ENCODE results near the gene INPP4A.
A peak's percentile ranks its signal among the peaks of the same experiment; 100 is the strongest.

Gene INPP4A

GRCh38 chr2:98461498-98462049 lies 16.9 kb downstream of the INPP4A start:
- DNase-seq, result no peak

GRCh38 chr2:98463081-98463481 lies 18.4 kb downstream of the INPP4A start:
- DNase-seq, result no peak

DNA sequence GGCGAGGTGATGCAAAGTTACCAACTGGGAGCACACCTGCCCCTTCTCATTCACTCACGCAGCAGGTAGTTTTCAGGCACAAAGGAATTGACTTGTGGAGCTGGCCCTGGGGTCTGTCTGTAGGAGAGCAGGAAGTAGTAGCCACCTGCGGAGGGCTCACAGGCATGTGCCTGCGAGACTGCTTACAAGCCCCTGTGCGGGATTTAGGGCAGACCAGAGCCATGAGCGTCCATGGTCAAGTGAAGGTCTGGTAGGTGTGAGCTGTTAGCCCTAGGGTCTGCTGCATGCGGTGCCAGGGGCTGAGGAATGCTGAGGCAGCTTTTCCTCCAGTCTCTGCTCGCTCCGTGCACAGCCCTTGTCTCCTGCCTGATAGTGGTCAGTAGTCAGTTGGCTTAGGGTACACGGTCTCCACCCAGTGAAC lies 18.9 kb downstream of the INPP4A start:
- DNase-seq, result no peak

DNA sequence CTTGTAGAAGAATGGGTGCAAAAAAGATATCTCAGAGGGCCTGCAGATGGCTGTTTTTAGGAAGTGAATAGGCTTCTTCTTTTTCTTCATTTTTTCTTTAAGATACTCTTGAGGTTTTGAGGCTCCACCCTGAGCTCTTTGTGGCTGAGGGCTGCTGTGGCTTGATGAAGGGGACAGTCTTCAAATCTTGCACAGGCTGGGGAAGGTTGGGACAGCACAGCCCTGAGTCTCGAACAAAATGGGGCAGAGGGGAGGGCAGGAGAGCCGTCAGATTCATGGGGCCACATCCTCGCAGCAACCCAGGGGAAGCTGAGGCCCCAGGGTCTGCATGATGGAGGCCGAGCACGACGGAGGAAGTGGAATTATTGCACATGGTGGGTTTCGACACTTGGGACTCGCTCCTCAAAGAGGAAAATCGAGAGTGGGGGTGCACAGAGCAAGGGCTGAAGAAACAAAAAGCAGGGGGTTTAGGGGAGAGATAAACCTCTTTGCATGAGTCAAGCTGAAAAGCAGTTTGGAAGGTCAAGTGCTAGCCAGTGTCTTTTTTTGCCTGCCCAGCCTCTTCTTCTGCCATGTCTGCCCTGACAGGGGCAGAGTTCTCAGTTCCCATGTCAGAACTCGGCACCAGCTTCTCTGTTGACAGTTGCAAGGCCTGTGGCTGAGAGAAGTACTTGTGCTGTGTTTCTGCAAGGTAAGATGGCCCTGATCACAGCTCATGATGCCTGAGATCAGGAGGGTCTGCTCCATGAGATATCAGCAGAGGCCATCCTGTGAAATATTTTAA lies 19.5 kb downstream of the INPP4A start:
- no peak for DNase-seq

DNA sequence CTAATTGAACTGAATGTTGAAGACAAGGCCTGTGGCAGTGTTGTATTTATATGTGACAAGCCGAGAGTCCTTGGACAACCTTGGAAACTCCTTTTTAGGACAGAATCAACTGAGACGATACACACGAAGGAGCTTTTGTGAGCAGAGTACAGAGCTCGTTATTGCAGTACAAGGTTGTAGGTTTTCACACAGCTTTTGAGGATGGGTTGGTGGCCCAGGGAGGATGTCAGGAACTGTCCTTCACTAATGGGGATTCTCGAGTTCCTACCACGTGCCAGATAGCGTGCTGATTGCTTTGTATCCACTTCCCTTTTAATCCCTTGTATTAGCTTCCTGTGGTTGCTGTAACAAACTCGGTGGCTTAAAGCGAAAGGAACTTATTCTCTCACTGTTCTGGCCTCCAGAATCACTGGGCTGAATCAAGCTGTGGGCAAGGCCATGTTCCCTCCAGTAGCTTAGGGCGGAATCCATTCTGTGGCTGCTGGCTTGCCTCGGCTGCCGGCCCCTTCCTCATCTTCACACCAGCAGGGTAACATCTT lies 20.2 kb downstream of the INPP4A start:
- DNase-seq, result no peak

DNA sequence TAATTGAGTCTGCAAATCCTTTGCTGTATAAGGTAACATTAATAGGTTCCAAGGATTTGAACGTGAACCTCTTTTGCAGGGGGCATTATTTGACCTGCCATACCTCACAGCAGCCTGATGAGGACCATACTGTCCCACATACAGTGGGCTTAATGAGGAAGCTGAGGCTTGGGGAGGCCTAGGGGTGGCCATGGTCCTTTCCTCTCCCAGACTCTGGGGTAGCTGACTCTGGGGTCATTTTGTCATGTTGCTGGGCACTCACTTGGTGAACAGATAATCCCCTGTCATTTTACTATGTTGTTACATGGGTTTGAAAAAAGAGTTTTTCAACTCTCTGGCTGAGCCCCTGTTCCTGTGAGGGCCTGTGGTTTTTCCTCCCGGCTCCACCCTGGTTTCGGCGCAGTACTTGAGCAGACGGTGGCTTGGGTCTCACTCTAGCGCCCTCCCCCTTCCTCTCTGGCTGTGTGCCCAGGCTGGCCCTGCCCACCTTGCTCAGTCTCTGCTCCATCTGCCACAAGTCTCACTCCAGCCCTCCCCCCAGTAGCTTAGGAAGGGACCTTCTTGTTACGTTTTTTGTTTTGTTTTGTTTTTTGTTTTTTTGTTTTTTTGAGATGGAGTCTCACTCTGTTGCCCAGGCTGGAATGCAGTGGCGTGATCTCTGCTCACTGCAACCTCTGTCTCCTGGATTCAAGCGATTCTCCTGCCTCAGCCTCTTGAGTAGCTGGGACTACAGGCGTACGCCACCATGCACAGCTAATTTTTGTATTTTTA lies 21.0 kb downstream of the INPP4A start:
- peak; percentile 94 for DNase-seq

DNA sequence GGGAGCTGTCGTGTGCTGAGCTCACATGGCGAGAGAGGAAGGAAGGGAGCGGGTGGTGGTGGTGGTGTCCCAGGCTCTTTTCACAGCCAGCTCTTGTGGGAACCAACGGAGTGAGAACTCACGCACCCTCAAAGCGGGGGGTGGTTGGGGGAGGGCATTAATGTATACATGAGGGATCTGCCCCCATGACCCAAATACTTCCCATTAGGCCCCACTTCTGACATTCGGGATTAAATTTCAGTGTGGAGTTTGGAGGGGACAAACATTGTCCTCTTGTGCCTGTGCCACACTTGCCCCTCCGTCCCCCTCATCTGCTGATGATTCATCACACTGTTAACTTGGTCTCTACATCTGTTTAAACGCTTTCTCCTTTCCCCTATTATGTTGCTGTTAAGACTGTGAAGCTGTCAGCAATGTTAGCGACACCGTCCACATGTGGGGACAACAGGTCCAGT lies 22.5 kb downstream of the INPP4A start:
- DNase-seq, result no peak

DNA sequence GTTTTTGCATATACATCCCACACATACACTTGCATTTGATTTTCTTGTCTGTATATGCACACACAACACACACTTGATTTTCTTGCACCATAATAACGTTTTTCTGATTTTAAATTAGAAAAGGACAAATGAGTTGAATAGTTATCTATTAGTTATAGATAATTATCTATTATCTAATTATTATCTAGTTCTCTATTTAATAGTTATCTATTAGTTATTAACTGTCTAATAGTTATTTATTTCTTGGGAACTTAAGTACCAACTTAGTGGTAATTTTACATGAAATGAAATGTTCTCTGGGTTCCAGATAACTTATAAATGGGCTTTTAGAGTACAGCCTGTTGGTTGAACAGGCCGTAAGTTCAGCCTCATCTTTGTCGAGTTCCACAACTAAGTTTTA lies 23.0 kb downstream of the INPP4A start:
- no peak for DNase-seq

GRCh38 chr2:98468621-98469236 lies 24.1 kb downstream of the INPP4A start:
- no peak for DNase-seq

GRCh38 chr2:98469862-98470544 lies 25.3 kb downstream of the INPP4A start:
- no peak for DNase-seq

DNA sequence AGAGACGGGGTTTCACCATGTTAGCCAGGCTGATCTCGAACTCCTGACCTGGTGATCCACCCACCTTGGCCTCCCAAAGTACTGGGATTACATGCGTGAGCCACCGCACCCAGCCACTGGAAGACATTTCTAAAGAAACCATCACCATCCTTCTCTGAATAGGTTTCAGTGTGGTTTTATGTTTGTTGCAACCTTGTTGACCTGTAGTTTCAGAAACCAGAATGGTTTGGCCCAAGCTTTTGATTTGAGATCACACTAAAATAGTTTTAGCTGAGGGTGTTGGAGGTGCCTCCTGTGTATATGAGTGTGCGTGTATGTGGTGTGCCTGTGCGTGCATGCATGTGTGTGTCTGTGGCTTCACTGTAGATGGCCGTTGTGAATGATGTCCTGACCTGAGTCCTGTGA lies 26.2 kb downstream of the INPP4A start:
- DNase-seq, result no peak

DNA sequence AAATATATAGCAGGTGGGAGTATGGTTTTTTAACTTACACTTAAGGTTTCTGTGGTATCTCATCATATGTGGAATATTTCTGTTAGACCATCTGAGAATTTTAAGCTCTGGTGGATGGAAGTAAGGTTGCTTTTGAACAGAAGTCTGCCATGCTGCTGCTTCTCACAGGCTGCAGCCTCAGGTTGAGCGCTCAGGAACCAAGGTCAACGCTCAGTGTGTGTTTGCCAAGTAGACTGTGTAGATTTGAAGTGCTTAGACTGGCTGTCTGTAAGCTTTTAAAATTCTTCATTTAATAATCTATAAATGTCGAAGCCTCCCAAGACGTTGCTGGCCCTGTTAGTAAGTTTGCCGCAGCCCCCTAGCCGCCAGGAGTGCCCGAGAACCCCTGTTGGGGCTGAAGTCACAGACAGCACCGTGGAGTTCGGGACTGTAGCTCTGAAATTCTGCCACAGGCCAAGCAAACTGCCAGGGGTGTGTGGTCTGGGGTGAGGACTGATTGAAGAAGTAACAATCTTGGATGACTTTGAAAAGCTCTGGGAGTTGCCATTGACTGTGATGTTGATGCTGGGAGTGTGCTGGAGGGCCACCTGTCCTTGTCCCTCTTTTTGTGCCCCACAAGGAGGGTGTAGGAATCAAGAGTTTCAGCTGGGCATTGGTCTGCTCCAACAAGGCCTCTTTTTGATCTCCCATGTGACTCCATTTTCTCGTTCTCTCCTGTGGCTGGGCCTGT lies 26.9 kb downstream of the INPP4A start:
- peak; percentile 21 for DNase-seq

GRCh38 chr2:98472132-98472650 lies 27.5 kb downstream of the INPP4A start:
- DNase-seq, result no peak

DNA sequence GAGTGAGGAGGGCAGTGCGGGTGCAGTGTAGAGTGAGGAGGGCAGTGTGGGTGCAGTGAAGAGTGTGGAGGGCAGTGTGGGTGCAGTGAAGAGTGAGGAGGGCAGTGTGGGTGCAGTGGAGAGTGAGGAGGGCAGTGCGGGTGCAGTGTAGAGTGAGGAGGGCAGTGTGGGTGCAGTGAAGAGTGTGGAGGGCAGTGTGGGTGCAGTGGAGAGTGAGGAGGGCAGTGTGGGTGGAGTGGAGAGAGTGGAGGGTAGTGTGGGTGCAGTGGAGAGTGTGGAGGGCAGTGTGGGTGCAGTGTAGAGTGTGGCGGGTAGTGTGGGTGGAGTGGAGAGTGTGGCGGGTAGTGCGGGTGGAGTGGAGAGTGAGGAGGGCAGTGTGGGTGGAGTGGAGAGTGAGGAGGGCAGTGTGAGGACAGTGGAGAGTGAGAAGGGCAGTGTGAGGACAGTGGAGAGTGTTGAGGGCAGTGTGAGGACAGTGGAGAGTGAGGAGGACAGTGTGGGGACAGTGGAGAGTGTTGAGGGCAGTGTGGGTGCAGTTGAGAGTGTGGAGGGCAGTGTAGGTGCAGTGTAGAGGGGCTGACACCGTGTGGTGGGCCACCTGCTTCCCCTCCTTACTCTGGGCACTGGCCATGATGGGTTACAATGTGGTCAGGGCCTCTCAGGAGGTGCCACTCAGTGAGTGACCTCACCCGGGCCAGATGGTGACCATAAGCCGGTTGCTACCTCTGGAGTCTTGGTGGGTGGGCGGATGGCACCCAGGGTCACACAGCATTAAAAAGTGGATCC lies 28.5 kb downstream of the INPP4A start:
- DNase-seq, result no peak

GRCh38 chr2:98473995-98474780 lies 29.5 kb downstream of the INPP4A start:
- peak; percentile 37 for DNase-seq

DNA sequence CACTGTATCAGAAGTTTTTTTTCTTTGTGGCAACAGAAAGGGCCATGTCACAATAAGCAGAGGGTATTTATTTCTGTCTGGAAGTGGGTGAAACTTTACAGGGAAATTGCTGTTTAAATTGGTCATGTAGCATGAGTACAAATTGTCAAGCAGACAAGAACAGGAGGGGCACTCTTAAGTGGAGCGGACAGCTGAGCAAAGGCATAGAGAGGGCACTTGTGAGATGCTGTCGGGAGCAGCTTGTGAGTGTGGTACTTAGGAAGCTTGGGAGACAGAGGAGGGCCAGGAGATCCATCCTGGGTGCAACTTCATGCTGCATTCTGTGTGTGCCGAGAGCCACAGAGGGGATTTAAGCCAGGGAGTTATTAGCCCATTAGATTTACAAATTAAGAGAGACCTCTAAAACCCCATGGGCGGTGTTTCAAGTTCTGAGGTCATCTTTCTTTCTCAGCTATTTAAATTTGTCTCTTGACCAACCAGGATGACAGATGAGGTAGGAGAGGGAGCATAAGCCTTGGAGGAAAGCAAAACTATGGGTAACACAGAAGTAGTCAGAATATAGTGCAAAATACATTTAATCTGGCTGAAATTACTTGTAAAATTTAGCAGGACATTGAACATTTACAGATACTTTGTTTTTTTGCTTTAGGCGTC lies 30.4 kb downstream of the INPP4A start:
- DNase-seq, result peak; percentile 91

GRCh38 chr2:98476192-98476868 lies 31.7 kb downstream of the INPP4A start:
- DNase-seq, result peak; percentile 68

- no peak for DNase-seq
Observed at GRCh38 chr2:98477036-98477435, 32.4 kb downstream of the INPP4A start.

DNA sequence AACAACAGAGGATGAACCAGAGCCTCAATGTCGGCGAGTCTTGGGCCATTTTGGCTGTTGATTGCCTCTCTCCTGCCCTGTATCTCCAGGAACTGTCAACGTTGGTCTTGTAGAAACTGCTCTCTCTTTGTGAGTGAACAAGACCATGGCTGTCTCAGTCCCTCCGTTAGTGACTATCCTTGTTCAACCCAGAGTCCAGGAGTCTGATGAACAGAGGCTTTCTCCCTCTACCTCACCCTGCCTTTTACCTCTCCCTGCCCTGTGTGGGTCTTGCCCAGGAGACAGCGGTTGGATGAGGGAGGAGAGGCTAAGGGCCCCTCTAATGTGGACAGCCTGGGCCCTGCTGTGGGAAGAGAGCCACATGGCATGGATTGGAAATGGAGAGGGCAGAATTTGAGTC lies 32.8 kb downstream of the INPP4A start:
- no peak for DNase-seq

Measured in DMS79 treated with DMSO at 0.1 percent for 48 hours (cell line).